HG03520 (cell line): ENCODE measurements around the gene PPP2R5C.

Source experiments
- ATAC-seq: cut with Tn5 transposase; IDR thresholded peaks from one replicate; pipeline ENCODE4 v1.9.1; 2021; ENCODE audit warnings: mild to moderate bottlenecking, moderate library complexity; ENCODE audit not compliant: unreplicated experiment

The PPP2R5C gene

DNA sequence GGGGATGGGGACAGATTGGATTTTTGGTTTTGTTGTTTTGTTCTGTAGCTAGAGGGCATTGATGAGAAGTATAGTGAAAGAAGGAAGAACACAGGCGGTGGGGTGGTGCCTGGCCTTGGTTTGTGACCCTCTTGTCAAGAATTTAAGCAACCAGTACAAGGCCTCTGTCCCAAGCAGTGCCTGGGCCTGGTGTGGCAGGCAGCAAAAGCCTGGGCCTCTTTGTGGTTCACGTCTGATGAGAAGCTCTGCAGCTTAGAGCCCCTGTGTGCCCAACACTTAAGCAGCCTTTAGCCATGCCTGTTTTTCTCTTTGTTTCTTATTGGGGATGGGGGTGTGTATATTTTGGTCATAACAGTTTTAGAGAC lies 98.0 kb downstream of the PPP2R5C start:
- no peak for ATAC-seq

DNA sequence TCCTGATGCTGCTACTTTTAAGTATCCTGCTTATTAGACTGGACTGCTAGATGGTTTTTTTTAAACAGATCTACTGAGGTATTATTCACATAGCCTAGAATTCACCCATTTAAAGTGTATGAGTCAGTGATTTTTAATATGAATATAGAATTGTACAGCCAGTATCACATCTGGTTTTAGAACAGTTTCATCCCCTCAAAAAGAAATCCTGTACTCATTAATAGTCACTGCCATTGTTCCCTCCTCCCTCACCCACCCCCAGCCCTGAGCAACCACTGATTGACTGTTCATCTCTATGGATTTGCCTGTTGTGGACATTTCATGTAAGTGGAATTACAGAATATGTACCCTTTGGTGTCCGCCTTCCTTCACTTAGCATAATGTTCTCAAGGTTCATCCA lies 98.4 kb downstream of the PPP2R5C start:
- no peak for ATAC-seq

GRCh38 chr14:101861464-101861863 lies 100.0 kb downstream of the PPP2R5C start:
- ATAC-seq = no peak

DNA sequence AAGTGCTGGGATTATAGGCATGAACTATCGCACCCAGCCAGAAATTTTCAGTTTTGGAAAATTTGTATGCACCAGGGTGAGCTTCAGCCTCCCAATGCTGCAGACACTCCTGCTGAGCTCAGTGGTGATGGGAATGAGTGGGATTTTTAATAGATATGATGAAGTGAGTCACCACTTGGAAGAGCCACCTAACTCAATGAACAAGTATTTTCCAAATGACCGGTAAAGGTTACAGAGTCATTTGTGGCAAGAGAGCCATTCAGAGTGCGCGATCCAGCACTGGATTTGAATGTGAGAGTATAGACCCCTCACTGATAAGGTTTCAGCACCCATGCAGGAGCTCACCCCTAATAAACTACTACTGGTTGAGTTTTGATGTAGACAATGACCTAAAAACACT lies 100.7 kb downstream of the PPP2R5C start:
- ATAC-seq = no peak

DNA sequence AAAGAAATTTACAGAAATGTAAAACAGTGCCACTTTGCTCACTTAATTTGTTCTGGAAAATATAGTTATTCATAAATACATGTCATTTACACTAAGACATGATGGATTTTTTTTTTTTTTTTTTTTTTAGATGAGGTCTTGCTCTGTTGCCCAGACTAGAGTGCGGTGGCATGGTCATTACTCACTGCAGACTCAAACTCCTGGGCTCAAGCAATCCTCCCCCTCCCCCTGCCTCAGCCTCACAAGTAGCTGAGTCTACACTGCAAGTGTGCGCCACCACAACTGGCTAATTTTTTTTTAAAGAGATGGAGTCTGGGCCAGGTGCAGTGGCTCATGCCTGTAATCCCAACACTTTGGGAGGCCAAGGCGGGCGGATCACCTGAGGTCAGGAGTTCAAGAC lies 101.2 kb downstream of the PPP2R5C start:
- ATAC-seq = no peak

DNA sequence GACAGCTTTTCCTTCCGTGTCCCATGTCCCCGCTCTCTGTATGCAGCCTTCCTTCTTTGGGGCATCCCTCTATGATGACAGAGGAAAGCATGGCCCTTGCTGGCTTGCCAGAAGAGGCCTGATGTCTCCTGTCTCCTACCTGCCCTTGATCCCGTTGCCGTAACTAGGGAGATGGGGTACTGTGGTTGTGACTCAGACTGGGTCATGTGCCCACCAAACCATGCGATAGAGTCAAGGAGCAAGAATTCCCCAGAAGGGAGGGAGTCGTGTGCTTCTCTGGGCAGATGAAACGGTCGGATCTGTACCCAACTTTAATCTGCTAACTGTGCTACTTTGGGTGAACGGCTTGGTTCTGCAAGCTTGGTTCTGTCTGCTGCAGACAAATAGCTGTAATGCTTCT lies 103.8 kb downstream of the PPP2R5C start:
- no peak for ATAC-seq

GRCh38 chr14:101867854-101868253 lies 106.3 kb downstream of the PPP2R5C start:
- ATAC-seq = no peak

DNA sequence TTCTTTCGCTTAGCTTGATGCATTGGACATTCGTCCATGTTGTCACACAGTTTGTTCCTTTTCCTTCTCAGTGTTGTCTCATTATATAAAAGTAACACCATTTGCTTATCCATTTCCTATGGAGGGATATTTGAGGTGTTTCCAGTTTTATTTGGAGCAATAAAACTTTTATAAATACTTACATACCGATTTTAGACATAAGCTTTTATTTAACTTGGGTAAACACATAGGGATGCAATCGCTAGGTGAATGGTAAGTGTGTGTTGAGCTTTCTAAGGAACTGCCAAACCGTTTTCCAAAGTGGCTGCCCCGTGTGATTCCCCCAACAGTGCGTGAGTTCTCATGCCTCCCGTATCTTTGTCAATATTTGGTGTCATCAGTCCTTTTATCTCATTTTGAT lies 107.7 kb downstream of the PPP2R5C start:
- ATAC-seq = no peak

DNA sequence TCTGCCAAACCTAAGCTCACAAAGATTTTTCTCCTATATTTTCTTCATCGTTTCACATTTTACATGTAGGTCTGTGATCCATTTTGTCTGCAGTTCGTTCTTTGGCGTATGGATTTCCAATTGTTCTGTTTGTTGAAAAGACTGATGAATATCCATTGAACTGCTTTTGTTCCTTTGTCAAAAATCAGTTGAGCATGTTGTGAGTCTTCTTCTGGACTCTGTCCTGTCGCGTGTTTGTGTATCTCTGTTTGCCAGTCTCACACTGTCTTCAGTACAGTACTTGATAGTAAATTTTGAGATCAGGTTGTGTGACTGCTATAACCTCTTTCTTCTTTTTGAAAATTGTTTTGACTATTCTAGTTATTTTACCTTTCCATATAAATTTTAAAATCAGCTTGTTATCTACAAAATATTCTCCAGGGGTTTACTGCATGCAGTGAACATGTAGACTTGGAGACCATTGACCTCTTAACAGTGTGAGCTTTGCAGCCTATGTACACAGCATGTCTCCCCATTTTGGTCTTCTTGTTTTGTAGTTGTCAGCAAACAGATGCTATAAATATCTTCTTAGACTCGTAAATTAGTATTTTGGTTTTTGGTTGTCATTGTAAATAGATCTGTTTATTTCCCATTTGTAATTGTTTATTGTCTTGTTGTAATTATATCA lies 108.9 kb downstream of the PPP2R5C start:
- no peak for ATAC-seq

DNA sequence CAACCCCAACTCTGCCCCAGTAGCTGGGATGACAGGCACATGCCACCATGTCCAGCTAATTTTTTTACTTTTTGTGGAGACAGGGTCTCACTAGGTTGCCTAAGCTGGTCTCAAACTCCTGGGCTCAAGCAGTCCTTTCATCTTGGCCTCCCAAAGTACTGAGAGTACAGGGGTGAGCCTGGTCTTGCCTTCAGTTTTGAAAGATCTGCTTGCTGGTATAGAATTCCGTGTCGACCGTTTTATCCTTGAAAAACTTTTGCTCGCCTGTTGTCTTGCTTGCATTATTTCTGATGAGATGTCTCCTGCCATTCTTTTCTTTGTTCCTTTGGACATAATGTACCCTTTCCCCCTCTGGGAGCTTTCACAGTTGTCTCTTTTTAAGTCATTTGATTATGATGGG lies 110.8 kb downstream of the PPP2R5C start:
- ATAC-seq = no peak

- no peak for ATAC-seq
Measured at GRCh38 chr14:101873076-101873825, 111.7 kb downstream of the PPP2R5C start.

- ATAC-seq = no peak
Measured at GRCh38 chr14:101873991-101874390, 112.5 kb downstream of the PPP2R5C start.

GRCh38 chr14:101875041-101875726 lies 113.7 kb downstream of the PPP2R5C start:
- ATAC-seq = no peak

DNA sequence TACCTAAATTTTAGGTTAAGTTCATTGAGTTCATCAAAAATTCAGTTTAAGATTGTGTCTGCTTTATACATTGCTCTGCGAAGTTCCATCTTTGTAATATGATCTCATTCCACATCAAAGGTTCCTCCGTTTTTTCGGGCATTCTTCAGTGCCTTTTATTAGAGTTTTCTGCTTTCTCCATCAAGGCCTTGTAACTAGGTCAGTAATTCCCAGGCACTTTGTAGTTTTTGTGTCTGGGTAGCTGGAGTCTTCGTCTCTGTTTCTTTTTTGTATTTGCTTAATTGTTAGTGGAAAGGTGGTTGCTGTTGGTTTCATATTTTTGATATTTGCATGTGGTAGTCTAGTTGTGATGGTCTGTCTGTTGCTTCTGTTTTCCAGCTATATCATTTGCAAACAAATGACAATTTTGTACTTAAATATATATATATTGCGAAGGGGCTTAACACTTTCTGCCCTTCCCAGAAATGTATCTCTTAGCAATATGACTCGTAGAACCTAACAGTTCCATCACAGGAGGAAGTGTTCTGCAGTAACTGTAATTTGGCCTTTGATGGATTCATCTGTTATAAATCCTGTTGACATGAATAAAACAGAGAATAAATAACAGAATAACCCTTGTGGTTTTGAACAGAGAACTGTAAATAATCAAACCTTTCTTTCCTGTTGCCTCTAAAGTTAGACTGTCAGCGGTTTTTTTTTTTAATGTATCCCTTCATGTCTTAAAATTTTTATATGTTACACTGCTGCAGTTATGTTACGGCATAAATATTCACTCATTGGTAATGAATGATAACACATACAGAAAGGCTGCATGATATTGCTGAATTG lies 114.4 kb downstream of the PPP2R5C start:
- ATAC-seq = no peak

GRCh38 chr14:101876555-101876938 lies 115.0 kb downstream of the PPP2R5C start:
- ATAC-seq = peak; percentile 92

DNA sequence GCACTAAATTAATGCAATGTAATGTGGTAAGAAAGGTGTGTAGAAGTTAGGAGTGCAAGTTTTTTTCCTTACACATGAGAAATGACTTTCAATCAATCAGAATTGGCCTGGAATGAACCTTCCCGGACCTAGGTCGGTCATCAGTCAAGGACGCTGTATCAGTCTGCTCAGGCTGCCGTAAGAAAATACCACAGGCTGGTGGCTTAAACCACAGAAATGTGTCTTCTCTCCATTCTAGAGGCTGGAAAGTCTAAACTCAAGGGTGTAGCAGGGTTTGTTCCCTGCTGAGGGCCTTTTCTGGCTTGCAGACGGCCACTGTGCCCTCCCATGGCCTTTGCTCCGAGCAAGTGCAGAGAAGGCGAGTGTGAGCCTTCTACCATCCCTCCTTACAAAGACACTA lies 116.3 kb downstream of the PPP2R5C start:
- ATAC-seq = no peak

DNA sequence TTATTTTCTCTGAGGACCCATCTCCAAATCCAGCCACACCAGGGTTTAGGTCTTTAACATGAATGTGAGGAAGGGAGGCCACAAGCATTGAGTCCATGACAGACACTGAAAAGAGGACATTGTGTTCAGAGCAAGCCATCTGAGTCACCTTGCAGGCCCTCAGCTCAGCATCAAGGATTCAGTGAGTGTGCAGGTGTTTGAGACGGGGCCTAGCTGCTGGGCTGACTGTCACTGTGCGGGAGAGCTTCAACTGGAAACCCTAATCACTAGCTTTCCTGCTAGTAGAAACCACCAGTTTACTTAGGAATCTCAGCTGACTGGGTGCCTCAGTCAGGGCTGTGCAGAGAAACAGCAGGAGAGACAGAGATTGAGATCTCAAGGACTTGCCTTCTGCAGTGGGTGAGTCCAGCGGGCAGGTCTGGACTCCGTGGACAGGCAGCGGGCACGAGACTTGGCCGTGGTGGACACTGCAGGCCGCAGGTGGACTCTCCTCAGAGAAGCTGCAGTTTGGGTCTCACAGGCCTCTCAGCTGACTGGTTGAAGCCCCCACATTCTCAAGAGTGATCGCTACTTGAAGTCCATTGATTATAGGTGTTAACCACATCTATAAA lies 116.8 kb downstream of the PPP2R5C start:
- ATAC-seq = no peak

DNA sequence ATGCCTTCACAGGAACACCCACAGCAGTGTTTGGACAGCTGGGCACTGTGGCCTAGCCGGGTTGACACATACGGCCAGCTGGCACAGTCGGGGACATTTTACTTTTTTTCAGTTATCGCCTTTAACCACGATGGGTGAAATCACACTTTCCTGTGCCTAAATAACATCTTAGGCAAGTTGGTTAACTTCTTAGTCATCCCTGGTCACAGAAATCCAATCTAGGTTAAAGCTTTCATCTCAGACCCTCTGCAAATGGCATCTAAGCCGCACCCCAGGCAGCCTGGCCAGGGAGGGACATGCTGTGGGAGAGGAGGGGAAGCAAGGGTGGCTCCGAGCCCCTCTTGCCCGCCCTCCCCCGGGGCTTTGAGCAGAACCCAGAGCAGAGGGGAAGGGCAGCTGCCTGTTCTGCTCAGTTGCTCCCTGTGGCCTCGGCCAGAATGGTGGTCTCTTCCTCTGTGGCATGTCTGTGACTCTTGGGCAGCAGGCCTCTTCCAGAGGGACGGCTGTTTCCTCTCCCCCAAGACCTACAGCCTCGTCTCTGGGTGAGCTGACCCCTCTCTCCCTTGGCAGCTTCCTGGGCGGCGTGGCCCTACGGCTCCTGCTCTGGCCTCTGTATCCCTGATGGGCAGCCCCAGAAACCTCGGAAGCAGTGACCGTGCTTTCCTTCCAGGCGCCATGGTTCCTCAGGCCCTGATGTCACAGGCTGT lies 117.5 kb downstream of the PPP2R5C start:
- no peak for ATAC-seq

DNA sequence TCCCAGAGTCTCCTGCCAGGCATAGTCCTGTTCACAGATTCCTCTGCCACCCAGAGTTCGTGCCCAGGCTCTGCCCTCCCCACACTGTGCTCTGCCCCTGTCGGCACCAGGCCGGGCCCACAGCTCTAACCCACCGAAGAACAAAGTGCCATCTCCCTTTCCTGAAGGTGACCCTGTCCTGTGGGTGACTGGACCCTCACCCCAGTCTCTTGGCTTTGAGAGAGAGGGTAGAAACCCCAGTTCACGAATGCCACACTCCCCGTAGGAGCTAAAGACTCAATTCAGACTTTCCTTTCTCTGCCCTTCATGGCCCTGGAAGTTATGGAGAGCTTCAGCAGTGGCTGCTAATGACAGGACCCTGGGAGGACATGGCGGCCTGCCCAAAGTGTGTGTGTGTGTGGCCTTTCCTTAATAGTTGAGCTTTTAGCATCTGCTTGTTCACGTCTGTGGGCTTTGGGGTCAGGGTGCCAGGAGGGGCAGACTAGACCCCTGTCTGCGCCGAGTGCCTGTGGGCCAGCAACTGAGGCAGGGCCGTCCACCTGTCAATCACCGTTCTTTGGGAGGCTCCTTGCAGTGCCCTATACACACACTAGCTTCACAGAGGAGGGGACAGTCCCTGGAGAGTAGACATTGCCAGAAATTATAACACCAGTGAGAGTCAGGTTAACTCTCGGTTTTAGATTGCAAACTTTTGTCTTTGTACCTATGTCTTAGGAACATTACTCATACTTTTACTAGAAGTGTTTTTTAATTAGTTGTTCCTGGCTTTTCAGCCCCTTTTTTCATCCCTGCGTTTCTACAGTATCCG lies 118.2 kb downstream of the PPP2R5C start:
- ATAC-seq = no peak
